ENCODE data around the gene SPINK7.

SPINK7 gene

GRCh38 chr5:148343603-148344487 lies 31.6 kb downstream of the SPINK7 start:
- no peak for DNase-seq

DNA sequence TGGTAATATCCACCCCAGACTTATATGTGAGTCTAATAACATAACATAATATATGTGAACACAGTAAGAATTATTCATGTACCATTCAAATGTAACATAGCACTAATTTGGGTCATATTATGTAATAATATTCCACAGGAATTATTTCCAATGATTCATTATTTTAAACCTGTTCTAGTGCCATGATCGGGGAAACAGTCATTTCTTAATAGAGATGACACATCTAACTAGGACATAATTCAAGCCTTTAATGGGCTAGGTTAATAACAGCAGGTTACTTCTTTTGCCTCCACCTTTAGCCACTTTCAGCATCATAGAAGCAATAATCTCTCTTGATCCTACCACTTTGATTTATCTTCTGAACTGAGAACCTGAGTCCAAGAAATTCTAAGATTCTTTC lies 35.5 kb downstream of the SPINK7 start:
- DNase-seq: no peak

- no peak for DNase-seq
Measured at GRCh38 chr5:148352696-148353095, 40.5 kb downstream of the SPINK7 start.

DNA sequence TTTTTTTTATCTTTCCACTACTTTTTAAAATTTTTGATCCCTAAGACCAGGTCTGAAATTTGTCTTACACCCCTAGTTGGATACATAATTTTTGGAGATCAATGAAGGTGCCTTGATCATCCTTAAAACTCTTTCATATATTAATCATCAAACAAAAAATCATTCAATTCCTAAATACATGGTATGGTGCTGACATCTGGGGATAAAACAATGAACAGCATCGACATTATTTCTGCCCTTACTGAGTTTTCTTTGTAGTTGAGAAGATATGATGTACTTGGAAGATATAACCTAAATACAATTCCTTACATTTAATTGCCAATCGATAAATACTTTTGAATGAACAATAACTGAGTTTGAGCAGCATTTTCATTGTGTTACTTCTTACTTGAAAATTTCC lies 41.4 kb downstream of the SPINK7 start:
- DNase-seq: no peak

- no peak for DNase-seq
Measured at GRCh38 chr5:148364343-148364742, 52.1 kb downstream of the SPINK7 start.
